ENCODE data around the gene HGS. TPM values are rescaled to one million over a fixed set of nuclear protein-coding genes. Genes with fewer than 3 reads are reported as not detected.
"Not testable (repeated sequence)": the region's sequence is repeated elsewhere in the genome, so short reads cannot be mapped to it uniquely, and the experiment has no call there.

HGS gene
- total RNA-seq, 2 donors from 2014 or later = 118 to 130 TPM

DNA sequence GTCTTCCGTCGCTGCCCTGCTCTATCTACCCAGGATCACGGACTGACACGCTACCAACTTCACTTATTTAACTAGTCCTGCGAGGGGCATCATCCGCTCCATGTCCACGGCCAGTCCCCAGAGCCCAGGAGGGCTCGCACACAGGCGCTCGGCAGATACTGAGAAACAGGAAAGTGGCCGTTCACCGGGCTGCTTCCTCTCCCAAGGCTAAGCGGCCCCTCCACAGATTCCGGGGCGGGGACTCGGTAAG, 17.8 kb upstream of the HGS start:
- H3K36me3 Mint-ChIP-seq (ENCODE audit: low read depth) = peaks cover 63% of the 10 kb centered on the region
- ATAC-seq (replicated peaks) = peak; percentile 3
- H3K27me3 Mint-ChIP-seq = no peaks in the 10 kb centered on the region
- peak overlapping the region; percentile 94 for H3K4me3 Mint-ChIP-seq
- peaks cover 12% of the 10 kb centered on the region for H3K4me1 Mint-ChIP-seq
- peak overlapping the region; percentile 96 for H3K27ac Mint-ChIP-seq
- H3K9me3 Mint-ChIP-seq = no peaks in the 10 kb centered on the region

DNA sequence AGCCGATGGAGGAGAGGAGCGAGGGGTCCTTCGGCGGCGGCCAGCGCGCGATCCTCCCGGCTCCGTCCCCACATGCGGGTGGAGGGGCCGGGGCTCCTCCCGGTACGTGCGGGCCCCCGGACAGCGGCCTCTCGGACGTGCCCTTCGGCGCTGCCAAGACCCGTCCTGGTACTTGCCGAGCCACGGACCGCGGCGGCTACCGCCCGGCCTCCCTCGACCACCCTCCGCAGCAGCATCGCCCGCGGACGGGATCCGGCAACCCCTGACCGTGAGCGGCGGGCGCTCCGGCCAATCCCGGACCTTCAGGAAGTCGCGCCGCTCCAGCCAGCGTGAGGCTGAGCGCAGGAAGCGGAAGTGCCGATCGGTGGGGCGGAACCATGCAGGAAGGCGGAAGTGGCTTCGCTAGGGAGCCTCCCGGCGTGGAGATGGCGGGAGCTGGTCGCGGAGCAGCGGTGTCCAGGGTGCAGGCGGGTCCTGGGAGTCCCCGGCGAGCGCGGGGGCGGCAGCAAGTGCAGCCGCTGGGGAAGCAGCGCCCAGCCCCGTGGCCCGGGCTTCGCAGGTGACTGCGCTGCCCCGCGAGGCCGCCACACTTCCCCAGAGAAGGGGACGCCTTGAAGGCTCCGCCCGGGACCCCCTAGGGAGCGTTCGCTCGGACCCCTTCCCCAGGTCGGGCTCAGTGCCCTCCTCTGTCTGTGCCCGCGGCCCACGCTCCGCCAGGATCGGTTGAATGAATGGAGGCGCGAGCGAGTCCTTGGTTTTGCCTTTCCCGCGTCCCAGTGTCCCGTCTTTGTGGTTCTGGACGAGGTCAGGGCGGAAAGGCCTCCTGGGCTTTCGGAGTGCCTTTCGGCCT, 17.2 kb upstream of the HGS start, which contains the start of the genes CCDC137 and OXLD1:
CCDC137 (plus strand) TSS at position 396 of the 850 bp plus-strand sequence; CDS start at position 426, 30 bp downstream.
OXLD1 (minus strand) TSS at position 264 of the 850 bp plus-strand sequence; CDS start at position 236, 28 bp downstream.
- Mint-ChIP-seq H3K27me3 (no peaks in the 10 kb centered on the region), H3K4me1 (peaks cover 12% of the 10 kb centered on the region), H3K36me3 (ENCODE audit: low read depth) (peaks cover 69% of the 10 kb centered on the region), H3K9me3 (no peaks in the 10 kb centered on the region), H3K27ac (peak within 1 kb of the TSS; percentile 96), H3K4me3 (peak within 1 kb of the TSS; percentile 94)
- peak; percentile 92 for ATAC-seq (replicated peaks)

DNA sequence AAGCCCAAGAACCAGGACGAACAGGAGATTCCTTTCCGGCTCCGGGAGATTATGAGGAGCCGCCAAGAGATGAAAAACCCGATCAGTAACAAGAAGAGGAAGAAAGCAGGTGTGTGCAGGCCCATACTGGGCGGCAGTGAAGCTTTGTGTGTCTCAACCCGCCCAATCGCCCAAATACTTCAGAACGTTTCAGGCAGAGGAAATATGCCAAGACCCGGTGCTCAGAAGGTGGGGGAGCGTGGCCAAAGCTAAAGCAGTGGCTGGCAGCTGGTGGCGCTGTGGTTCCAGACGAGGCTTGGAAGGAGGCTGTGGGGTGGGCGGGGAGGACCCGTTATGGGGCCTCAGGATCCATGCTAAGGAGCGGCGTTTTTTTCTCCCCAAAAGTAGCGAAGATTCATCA, 16.1 kb upstream of the HGS start:
- H3K36me3 Mint-ChIP-seq (ENCODE audit: low read depth) = peaks cover 80% of the 10 kb centered on the region

DNA sequence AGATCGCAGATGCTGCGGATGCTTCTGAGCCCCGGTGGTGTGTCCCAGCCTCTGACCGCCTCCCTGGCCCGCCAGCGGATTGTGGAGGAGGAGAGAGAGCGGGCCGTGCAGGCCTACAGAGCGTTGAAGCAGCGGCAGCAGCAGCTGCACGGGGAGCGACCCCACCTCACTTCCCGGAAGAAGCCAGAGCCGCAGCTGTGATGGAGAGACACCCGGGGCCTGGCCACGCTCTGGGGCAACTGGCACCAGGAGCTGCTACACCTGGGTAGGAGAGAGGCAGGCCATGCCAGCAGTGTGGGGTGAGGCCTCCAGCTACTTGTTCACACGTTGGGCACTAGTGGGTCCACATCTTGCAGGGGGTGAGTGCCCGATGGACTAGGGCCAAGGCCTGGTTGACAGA, 11.3 kb upstream of the HGS start:
- H3K4me1 Mint-ChIP-seq = peaks cover 8% of the 10 kb centered on the region
- H3K9me3 Mint-ChIP-seq = no peaks in the 10 kb centered on the region
- H3K36me3 Mint-ChIP-seq (ENCODE audit: low read depth) = peaks cover 76% of the 10 kb centered on the region
- H3K4me3 Mint-ChIP-seq = no peak overlapping the region
- no peak for ATAC-seq (replicated peaks)
- no peak overlapping the region for H3K27ac Mint-ChIP-seq
- no peaks in the 10 kb centered on the region for H3K27me3 Mint-ChIP-seq

More for the DNA sequence above, 16.1 kb upstream of the HGS start:
- Mint-ChIP-seq H3K4me1 (peaks cover 12% of the 10 kb centered on the region), H3K4me3 (peak overlapping the region; percentile 94), H3K27me3 (no peaks in the 10 kb centered on the region), H3K27ac (peak overlapping the region; percentile 96), H3K9me3 (no peaks in the 10 kb centered on the region)
- no peak for ATAC-seq (replicated peaks)

DNA sequence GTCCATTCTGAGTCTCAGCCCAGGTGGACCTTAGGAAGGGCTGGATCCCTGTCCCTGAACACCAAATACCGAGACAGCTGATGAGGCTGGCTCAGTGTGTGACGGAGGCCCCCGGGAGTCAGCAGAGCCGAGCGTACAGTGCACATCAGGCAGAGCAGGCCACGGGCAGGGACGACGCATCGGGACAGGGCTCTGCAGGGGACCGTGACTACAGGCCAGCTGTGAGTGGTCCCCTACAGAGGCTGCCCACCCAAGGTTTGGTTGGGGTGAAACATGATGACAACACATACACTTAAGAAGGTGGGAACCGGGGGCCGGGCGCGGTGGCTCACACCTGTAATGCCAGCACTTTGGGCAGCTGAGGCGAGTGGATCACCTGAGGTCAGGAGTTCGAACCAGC, 10.9 kb upstream of the HGS start:
- no peak for ATAC-seq (replicated peaks)
- no peaks in the 10 kb centered on the region for H3K27me3 Mint-ChIP-seq
- H3K9me3 Mint-ChIP-seq = no peaks in the 10 kb centered on the region
- peaks cover 3% of the 10 kb centered on the region for H3K4me1 Mint-ChIP-seq
- H3K4me3 Mint-ChIP-seq = no peak overlapping the region
- peaks cover 72% of the 10 kb centered on the region for H3K36me3 Mint-ChIP-seq (ENCODE audit: low read depth)
- H3K27ac Mint-ChIP-seq = no peak overlapping the region

DNA sequence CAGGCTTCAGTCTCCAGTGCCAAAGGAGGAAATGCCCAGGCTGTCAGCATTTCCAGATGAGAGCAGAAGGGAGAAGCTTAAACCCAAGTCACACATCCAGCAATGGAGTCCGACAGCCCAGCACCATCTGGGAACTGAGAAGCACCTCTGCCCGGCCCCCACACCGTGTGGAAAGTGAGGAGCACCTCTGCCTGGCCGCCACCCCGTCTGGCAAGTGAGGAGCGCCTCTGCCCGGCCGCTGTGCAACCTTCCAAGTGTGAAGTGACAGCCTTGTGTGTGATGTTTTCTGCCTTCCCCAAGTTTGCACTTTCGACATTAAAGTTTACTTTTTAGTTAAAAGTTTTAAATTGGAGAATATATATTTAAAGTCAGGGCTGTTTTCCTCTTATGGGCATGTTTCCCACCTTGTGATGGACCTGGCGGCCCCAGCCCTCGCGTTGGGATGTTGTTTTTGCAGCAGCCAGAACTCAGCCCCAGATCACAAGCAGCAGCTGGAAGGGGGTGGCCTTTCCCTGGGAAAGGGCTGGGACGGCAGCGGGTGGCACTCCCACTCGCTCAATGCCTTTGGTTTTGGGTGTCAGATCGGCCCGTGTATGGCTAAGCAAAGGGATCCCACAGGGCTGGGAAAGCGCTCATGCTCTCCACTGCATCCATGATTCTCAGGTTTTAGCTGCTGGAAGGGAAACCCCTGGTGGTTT, 10.1 kb upstream of the HGS start:
- Mint-ChIP-seq H3K27me3 (no peaks in the 10 kb centered on the region), H3K4me1 (no peaks in the 10 kb centered on the region), H3K9me3 (no peaks in the 10 kb centered on the region), H3K4me3 (no peak overlapping the region), H3K27ac (no peak overlapping the region), H3K36me3 (ENCODE audit: low read depth) (peaks cover 64% of the 10 kb centered on the region)
- no peak for ATAC-seq (replicated peaks)

DNA sequence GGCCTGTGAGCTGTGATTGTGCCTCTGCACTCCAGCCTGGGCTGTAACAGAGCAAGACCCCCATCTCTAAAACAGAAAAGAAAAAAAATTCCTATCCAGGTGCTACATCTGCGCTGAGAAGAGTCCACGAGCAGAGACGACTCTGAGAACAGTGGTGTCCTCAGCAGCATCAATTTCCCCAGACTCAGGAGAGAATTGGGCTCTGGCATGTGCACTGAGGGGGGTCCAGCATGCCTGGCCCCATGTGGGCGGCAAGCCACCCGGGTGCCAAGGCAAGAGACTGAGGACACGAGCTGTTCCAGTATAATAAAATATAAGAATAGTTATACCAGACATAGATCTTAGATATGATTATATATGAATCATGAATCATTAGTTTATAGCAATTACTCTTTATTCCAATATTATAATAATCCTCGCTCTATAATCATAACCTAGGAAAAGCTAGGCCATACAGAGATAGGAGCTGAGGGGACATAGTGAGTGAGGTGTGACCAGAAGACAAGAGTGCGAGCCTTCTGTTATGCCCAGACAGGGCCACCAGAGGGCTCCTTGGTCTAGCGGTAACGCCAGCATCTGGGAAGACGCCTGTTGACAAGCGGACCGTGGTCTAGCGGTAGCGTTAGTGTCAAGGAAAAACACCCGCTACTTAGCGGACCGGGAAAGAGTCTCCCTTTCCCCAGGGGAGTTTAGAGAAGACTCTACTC, 8.1 kb upstream of the HGS start:
- peaks cover 47% of the 10 kb centered on the region for H3K36me3 Mint-ChIP-seq (ENCODE audit: low read depth)
- not testable (repeated sequence) for H3K4me1 Mint-ChIP-seq; H3K27me3 Mint-ChIP-seq; ATAC-seq (replicated peaks); H3K27ac Mint-ChIP-seq; H3K9me3 Mint-ChIP-seq; H3K4me3 Mint-ChIP-seq

DNA sequence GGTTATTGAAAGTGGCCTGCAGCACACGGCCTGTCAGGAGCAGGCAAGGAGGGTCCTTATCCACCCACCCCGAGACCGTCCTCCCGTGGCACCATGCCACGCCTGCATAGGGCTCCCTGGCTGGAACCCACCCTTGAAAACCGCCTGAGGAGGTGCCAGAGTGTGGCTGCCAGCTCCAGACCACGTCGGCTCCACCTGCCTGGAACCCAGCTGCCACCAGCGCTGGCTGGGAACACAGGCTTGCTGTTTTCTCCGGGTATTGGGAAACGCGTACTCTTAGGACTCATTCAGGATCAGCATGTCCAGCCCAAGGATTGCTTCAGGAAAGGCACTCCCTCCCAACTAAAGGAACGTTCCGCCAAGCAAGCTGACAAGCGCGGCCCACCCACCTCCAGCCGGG, 6.9 kb upstream of the HGS start:
- peaks cover 37% of the 10 kb centered on the region for H3K36me3 Mint-ChIP-seq (ENCODE audit: low read depth)
- H3K9me3 Mint-ChIP-seq = no peaks in the 10 kb centered on the region
- no peak for ATAC-seq (replicated peaks)
- no peak overlapping the region for H3K27ac Mint-ChIP-seq
- no peak overlapping the region for H3K4me3 Mint-ChIP-seq
- no peaks in the 10 kb centered on the region for H3K4me1 Mint-ChIP-seq
- no peaks in the 10 kb centered on the region for H3K27me3 Mint-ChIP-seq

DNA sequence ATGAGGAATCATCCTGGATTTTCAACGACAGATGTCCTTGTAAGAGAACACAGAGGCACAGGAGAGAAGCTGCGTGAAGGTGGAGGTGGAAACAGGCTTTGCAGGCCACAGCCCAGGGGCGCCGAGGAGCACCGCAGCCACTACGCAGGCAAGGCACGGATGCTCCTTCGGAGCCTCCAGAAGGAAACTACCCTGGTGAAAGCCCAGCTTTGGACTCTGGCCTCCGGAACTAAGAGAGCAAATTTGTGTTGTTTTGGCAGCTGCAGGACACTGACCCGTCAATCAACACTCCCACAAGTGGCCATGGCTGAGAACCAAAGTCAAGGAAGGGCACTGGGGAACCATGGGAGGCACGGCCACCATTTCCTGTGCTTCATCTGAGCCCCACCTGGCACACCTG, 3.7 kb upstream of the HGS start:
- Mint-ChIP-seq H3K36me3 (ENCODE audit: low read depth) (peaks cover 20% of the 10 kb centered on the region), H3K27me3 (no peaks in the 10 kb centered on the region), H3K9me3 (no peaks in the 10 kb centered on the region), H3K4me3 (no peak overlapping the region), H3K4me1 (peaks cover 4% of the 10 kb centered on the region), H3K27ac (no peak overlapping the region)
- ATAC-seq (replicated peaks) = no peak

DNA sequence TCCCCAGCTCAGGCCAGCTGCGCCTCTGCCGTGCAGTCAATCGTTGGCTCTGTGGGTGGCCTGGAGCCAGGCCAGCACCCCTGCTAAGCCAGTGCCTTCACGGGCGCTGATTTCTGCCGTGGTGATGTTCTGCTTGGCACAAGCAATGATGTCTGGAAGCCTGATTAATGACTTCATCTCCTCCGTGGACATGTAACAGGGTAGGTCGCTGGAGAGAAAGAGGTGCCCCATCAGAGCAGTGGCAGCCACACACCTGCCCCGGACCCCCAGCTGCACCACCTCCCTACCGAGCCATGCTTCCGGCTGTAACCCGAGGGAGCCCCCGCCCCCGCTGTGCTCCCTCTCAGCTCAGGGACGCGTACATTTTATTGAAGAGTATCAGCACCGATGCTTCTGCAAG, 2.1 kb upstream of the HGS start:
- Mint-ChIP-seq H3K27me3 (no peaks in the 10 kb centered on the region), H3K4me3 (peak overlapping the region; percentile 20), H3K27ac (no peak overlapping the region), H3K36me3 (ENCODE audit: low read depth) (peaks cover 36% of the 10 kb centered on the region), H3K4me1 (peaks cover 4% of the 10 kb centered on the region), H3K9me3 (no peaks in the 10 kb centered on the region)
- no peak for ATAC-seq (replicated peaks)

DNA sequence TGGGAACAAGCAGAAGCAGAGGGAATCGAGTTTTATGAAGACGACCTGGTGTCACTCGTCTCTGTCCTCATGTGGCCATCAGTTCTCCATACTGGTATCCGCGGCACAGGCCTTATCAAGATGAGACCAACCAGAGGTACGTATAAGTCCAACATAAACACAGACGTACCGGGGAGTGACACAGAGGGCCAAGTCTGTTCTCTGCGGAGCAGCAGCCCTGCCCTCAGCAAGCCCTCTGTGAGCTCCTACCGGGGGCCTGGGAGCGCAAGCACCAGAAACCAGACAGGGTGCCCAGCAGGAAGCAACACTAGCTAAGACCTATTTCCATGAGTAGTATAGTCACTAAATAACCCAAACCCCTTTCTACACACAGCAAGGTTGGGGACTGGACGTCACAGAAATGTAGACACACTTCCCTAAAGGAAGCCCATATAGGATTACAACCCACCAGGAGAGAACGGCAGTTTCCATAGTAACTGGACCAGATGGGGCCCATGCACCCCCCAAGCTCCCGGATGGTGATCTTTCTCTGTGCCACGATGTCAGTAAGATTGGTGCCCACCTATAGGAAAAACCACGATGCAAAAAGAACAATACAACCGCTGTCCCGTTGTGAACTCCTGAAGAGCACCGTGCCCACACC, 1.1 kb upstream of the HGS start:
- ATAC-seq (replicated peaks) = no peak
- peaks cover 46% of the 10 kb centered on the region for H3K36me3 Mint-ChIP-seq (ENCODE audit: low read depth)
- peak overlapping the region; percentile 74 for H3K4me3 Mint-ChIP-seq
- H3K9me3 Mint-ChIP-seq = no peaks in the 10 kb centered on the region
- H3K4me1 Mint-ChIP-seq = peaks cover 4% of the 10 kb centered on the region
- no peaks in the 10 kb centered on the region for H3K27me3 Mint-ChIP-seq
- peak overlapping the region; percentile 83 for H3K27ac Mint-ChIP-seq

DNA sequence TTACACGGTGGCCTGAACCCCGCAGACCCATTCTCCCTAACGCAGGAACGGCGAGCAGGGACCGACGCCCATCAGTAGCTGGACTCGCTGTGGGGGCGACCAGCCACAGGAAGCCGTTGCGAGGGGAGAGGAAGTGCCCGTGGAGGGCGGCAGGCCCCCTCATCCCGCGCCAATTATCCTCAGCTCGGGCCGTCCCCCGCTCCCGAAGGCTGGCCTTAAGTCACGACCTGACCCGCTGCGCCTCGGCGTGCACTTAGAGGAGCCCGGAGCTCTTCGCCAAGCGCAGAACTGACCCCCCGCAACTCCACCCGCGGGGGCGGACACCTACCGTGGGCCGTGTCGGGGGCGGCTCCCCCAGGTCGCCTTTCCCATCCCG, 615 bp upstream of the HGS start:
- H3K36me3 Mint-ChIP-seq (ENCODE audit: low read depth) = peaks cover 51% of the 10 kb centered on the region

DNA sequence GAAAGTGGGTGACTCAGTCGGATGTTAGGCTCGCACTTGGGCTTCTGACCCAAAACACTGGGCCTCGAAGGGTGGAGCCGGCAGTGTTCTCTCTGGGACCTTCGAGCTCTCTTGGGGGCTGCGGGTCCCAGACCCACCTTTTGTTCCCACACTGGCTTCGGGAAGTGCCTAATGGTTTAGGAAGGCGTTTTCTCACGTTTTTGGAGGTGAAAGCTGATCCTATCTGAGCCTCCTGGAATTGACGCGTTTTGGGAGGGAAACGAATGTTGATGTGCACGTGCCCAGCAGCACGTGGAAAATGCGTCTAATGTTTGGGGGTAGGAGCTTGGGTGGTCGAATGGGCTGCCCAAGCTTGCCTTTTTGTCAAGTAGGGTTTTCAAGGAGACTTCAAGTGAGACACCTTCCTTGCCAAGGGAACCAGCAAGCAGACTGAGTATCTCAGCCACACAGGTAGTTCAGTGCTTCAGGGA, 666 bp downstream of the HGS start:
- H3K27me3 Mint-ChIP-seq = no peaks in the 10 kb centered on the region
- H3K9me3 Mint-ChIP-seq = no peaks in the 10 kb centered on the region
- H3K4me3 Mint-ChIP-seq = peak overlapping the region; percentile 74
- peak overlapping the region; percentile 83 for H3K27ac Mint-ChIP-seq
- peaks cover 64% of the 10 kb centered on the region for H3K36me3 Mint-ChIP-seq (ENCODE audit: low read depth)
- H3K4me1 Mint-ChIP-seq = peaks cover 11% of the 10 kb centered on the region
- peak; percentile 57 for ATAC-seq (replicated peaks)

More for the DNA sequence above, 615 bp upstream of the HGS start:
- ATAC-seq (replicated peaks) = no peak
- peak overlapping the region; percentile 74 for H3K4me3 Mint-ChIP-seq
- peak overlapping the region; percentile 83 for H3K27ac Mint-ChIP-seq
- H3K9me3 Mint-ChIP-seq = no peaks in the 10 kb centered on the region
- peaks cover 4% of the 10 kb centered on the region for H3K4me1 Mint-ChIP-seq
- no peaks in the 10 kb centered on the region for H3K27me3 Mint-ChIP-seq

DNA sequence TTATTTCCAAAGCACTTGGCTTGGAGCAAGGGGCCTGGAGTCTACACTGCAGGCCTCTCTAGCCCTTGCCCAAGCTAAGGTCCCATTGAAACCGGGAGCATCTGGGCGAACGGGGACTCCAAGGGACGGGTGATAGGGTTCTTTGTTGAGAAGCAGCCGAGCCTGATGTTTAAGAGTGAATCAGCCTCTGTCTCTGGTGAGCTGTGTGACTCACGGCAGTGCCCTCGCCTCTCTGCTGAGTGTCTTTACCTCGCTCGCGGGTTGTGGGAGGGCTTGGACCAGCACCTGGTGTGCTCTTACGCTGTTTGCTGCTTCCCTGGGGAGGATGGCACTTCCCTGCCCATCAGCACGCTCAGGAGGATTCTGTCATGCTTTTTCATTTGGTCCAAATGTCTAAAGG, 1.3 kb downstream of the HGS start:
- peaks cover 70% of the 10 kb centered on the region for H3K36me3 Mint-ChIP-seq (ENCODE audit: low read depth)
- H3K9me3 Mint-ChIP-seq = no peaks in the 10 kb centered on the region
- peak overlapping the region; percentile 83 for H3K27ac Mint-ChIP-seq
- peak overlapping the region; percentile 74 for H3K4me3 Mint-ChIP-seq
- peaks cover 11% of the 10 kb centered on the region for H3K4me1 Mint-ChIP-seq
- no peaks in the 10 kb centered on the region for H3K27me3 Mint-ChIP-seq
- peak; percentile 36 for ATAC-seq (replicated peaks)

Data from activated T-helper 17 cell treated with anti-CD3 and anti-CD28 coated beads, Interleukin-2, amount 50 U/mL, for 72 hours (primary cell).